Body of pancreas (tissue), 4 donors: ENCODE results near the gene SNIP1.

ENCODE experiments used
- POLR2A ChIP-seq, 3 donors: fragments of 450-650 bp; IDR thresholded peaks; one replicate each; pipeline ENCODE4 v1.6.1; 2016; ENCODE audit warnings: antibody characterized with exemption in 3 of 3, mild to moderate bottlenecking in 2 of 3
- TF ChIP-seq, protein P1 (sequence below), 7 experiments: fragments of 450-650 bp in 4 of 7; fragments of 200-600 bp in 3 of 7; sonication (generic) in 3 of 7; IDR thresholded peaks; one replicate each; pipeline ENCODE4 v1.5.1; 2016 to 2019; ENCODE audit warnings: antibody characterized with exemption in 7 of 7

DNA sequence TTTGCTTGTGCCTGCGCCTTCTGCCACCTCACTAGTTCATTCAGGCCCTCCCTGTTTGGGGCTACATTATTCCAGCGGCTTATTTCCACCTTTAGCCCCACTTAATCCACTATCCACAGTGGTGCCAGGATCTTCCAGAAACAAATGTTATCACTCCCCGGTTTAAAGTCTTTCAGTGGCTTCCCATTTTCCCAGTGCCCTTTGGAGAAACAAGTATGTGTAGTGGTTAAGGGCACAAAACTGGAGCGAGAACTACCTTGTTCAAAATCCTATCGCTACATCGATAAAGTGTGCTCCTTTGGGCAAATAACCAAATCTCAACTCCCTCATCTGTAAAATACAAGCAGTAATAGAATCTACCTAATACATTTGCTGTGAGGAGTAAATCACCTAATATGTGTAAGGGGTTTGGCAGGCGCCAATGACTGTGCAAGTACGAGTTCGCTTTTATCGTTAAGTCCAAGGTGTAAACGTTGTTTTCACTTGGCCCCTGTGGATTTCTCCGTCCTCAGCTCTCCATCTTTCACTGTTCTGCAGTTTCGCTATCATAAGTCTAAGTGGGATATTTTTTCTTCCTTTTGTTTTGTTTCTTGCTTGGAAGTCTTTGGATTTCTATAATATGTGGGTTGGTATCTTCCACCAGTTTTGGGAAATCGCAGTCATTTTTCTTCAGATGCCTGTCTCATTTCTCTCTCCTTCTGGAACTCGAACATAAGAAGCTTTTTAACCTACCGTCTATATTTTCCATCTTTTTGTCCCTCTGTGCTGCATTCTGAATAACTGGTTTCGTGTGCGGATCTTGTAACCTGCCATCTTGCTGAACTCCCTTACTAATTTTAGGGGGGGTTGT lies 38.7 kb downstream of the SNIP1 start:
- TF ChIP-seq, protein P1, sequence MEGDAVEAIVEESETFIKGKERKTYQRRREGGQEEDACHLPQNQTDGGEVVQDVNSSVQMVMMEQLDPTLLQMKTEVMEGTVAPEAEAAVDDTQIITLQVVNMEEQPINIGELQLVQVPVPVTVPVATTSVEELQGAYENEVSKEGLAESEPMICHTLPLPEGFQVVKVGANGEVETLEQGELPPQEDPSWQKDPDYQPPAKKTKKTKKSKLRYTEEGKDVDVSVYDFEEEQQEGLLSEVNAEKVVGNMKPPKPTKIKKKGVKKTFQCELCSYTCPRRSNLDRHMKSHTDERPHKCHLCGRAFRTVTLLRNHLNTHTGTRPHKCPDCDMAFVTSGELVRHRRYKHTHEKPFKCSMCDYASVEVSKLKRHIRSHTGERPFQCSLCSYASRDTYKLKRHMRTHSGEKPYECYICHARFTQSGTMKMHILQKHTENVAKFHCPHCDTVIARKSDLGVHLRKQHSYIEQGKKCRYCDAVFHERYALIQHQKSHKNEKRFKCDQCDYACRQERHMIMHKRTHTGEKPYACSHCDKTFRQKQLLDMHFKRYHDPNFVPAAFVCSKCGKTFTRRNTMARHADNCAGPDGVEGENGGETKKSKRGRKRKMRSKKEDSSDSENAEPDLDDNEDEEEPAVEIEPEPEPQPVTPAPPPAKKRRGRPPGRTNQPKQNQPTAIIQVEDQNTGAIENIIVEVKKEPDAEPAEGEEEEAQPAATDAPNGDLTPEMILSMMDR (IDR thresholded peaks at IDR 0.05), result no peak
- TF ChIP-seq POLR2A (IDR thresholded peaks at IDR 0.05), result no peak
